DND-41 (cell line): Measurements from ENCODE around the gene FOXJ3.
A peak's percentile ranks its signal among the peaks of the same experiment; 100 is the strongest.

ENCODE experiments used
- ATAC-seq: fragments of 200-7000 bp; cut with Tn5 transposase; 3 replicates; pipeline ENCODE4 v1.9.1; 2021; ENCODE audit warnings: low read depth; ENCODE audit not compliant: insufficient read depth
- DNase-seq: peaks from one replicate; pipeline ENCODE4 v3.0.0-alpha.2; 2020
- H2AFZ ChIP-seq: 2 replicates; pipeline ENCODE4 v1.6.0; 2012; ENCODE audit warnings: low read depth, low read length
- H3K27ac ChIP-seq: 2 replicates; pipeline ENCODE4 v1.5.1; 2012; ENCODE audit warnings: low read length, inconsistent platforms
- H3K27me3 ChIP-seq: fragments of 200-600 bp; sonication (generic); 2 replicates; pipeline ENCODE4 v1.6.0; 2012; ENCODE audit warnings: low read length, mild to moderate bottlenecking, inconsistent platforms; ENCODE audit not compliant: insufficient read depth, poor library complexity
- H3K36me3 ChIP-seq: 2 replicates; pipeline ENCODE4 v1.5.1; 2012; ENCODE audit warnings: low read length, inconsistent platforms; ENCODE audit not compliant: insufficient read depth
- H3K4me1 ChIP-seq: 2 replicates; pipeline ENCODE4 v1.5.1; 2012; ENCODE audit warnings: mild to moderate bottlenecking, low read length; ENCODE audit not compliant: insufficient read depth
- H3K4me2 ChIP-seq: 2 replicates; pipeline ENCODE4 v1.6.0; 2012; ENCODE audit warnings: mild to moderate bottlenecking, moderate library complexity, low read length, inconsistent platforms; ENCODE audit not compliant: insufficient read depth
- H3K4me3 ChIP-seq, 2 experiments: fragments of 200-600 bp in 1 of 2; shearing (Covaris generic) in 1 of 2; 2 replicates each; pipeline ENCODE4 v1.5.1; 2012 to 2016; ENCODE audit warnings: inconsistent platforms in 2 of 2, low read length in 2 of 2, mild to moderate bottlenecking in 2 of 2, low read depth in 1 of 2, moderate library complexity in 1 of 2
- H3K79me2 ChIP-seq: 2 replicates; pipeline ENCODE4 v1.6.0; 2012; ENCODE audit warnings: low read length, inconsistent platforms; ENCODE audit not compliant: insufficient read depth
- H3K9ac ChIP-seq: 2 replicates; pipeline ENCODE4 v1.6.0; 2012; ENCODE audit warnings: low read depth, mild to moderate bottlenecking, inconsistent platforms, low read length, moderate library complexity
- H3K9me3 ChIP-seq: 2 replicates; pipeline ENCODE4 v1.5.1; 2012; ENCODE audit warnings: low read length, moderate library complexity, mild to moderate bottlenecking, inconsistent platforms; ENCODE audit not compliant: insufficient read depth, severe bottlenecking
- H4K20me1 ChIP-seq: 2 replicates; pipeline ENCODE4 v1.6.0; 2012; ENCODE audit warnings: low read length; ENCODE audit not compliant: insufficient read depth
- CTCF ChIP-seq: IDR thresholded peaks from 2 replicates; pipeline ENCODE4 v1.5.1; 2012; ENCODE audit warnings: borderline replicate concordance, low read length, moderate library complexity, mild to moderate bottlenecking; ENCODE audit not compliant: poor library complexity, severe bottlenecking; ENCODE audit errors: extremely low read depth
- EZH2 ChIP-seq: IDR thresholded peaks from 3 replicates; pipeline ENCODE4 v1.6.1; 2012; ENCODE audit warnings: borderline replicate concordance, low read depth, mild to moderate bottlenecking, moderate library complexity, low read length, inconsistent platforms; ENCODE audit not compliant: severe bottlenecking

The FOXJ3 gene

GRCh38 chr1:42340093-42340492 is 5.1 kb upstream of the FOXJ3 start:
- Histone ChIP-seq H3K4me1 (peaks cover 9% of the 10 kb centered on the region), H3K4me3 (no peak overlapping the region), H3K27ac (no peak overlapping the region)

GRCh38 chr1:42336978-42337377 is 1.9 kb upstream of the FOXJ3 start:
- no peak for TF ChIP-seq EZH2
- TF ChIP-seq CTCF, result no peak
- no peak overlapping the region for H3K4me2 ChIP-seq
- no peak overlapping the region for H2AFZ ChIP-seq
- no peak overlapping the region for H3K4me3 ChIP-seq
- ATAC-seq, result no peak
- no peaks in the 10 kb centered on the region for H3K9me3 ChIP-seq
- peaks cover 30% of the 10 kb centered on the region for H3K4me1 ChIP-seq
- H4K20me1 ChIP-seq, result peaks cover 26% of the 10 kb centered on the region
- no peak for DNase-seq
- no peaks in the 10 kb centered on the region for H3K27me3 ChIP-seq
- peaks cover 40% of the 10 kb centered on the region for H3K79me2 ChIP-seq
- H3K27ac ChIP-seq, result no peak overlapping the region
- no peak overlapping the region for H3K9ac ChIP-seq
- H3K36me3 ChIP-seq, result no peaks in the 10 kb centered on the region; the same call in 1 of the 2 replicates

More at GRCh38 chr1:42340093-42340492, 5.1 kb upstream of the FOXJ3 start:
- Histone ChIP-seq H4K20me1 (no peaks in the 10 kb centered on the region), H3K9ac (no peak overlapping the region), H2AFZ (no peak overlapping the region), H3K27me3 (no peaks in the 10 kb centered on the region), H3K36me3 (no peaks in the 10 kb centered on the region), H3K79me2 (peaks cover 10% of the 10 kb centered on the region), H3K4me2 (no peak overlapping the region), H3K9me3 (no peaks in the 10 kb centered on the region)
- no peak for TF ChIP-seq CTCF
- TF ChIP-seq EZH2, result no peak
- DNase-seq (no peak), ATAC-seq (no peak)

- Histone ChIP-seq H4K20me1 (peaks cover 33% of the 10 kb centered on the region), H3K79me2 (peaks cover 51% of the 10 kb centered on the region), H3K4me3 (peak overlapping the region; percentile 52 to 86), H3K9me3 (no peaks in the 10 kb centered on the region), H3K27me3 (no peaks in the 10 kb centered on the region), H3K4me1 (peaks cover 32% of the 10 kb centered on the region), H2AFZ (peak overlapping the region; percentile 95), H3K36me3 (no peaks in the 10 kb centered on the region; the same call in 1 of the 2 replicates), H3K9ac (peak overlapping the region; percentile 77), H3K27ac (peak overlapping the region; percentile 88), H3K4me2 (peak overlapping the region; percentile 76)
- TF ChIP-seq EZH2, result no peak
- TF ChIP-seq CTCF, result no peak
- DNase-seq (no peak), ATAC-seq (no peak)
These were observed 929 bp upstream of the FOXJ3 start for GRCh38 chr1:42335809-42336518.
